Gastrocnemius medialis (tissue), 4 donors: ENCODE results near the gene ADH1A.

ENCODE experiments used
- CTCF ChIP-seq, 5 experiments: fragments of 450-650 bp in 3 of 5; fragments of 200-600 bp in 2 of 5; sonication (generic) in 2 of 5; IDR thresholded peaks in 4 of 5; conservative IDR thresholded peaks in 1 of 5; 1 replicate in 4 of 5; 2 replicates in 1 of 5; pipeline ENCODE4 v1.5.1; 2016 to 2019; ENCODE audit warnings: antibody characterized with exemption in 5 of 5, mild to moderate bottlenecking in 3 of 5, moderate library complexity in 3 of 5
- POLR2A ChIP-seq, 2 donors: fragments of 450-650 bp; IDR thresholded peaks; one replicate each; pipeline ENCODE4 v1.6.1; 2017; ENCODE audit warnings: antibody characterized with exemption in 2 of 2, mild to moderate bottlenecking in 2 of 2, moderate library complexity in 2 of 2

DNA sequence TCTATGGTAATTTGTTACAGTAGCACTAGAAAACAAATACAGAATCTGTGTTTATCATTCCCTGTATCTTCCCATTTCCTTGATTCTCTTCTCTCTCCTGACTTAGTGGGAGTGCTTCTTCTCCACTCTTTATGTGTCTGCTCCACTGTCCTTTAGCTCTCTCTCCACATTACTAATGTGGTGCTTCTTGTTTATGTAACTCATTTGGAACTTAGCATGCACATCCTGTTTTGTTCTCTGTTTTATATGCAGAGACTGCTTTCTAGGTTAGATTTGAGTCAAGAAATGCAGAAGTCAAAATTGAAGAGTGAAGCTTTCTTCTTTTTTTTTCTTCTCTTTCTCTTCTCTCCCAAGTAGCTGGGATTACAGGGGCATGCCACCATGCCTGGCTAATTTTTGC, 25.9 kb downstream of the ADH1A start:
- TF ChIP-seq CTCF (IDR thresholded peaks at IDR 0.05 in 4 of 5, conservative IDR thresholded peaks at IDR 0.05 in 1 of 5), result no peak
- TF ChIP-seq POLR2A (IDR thresholded peaks at IDR 0.05), result no peak
